HG03558 (cell line): ENCODE results near the gene FXYD7.

Experiments used
- ATAC-seq: cut with Tn5 transposase; IDR thresholded peaks from one replicate; pipeline ENCODE4 v1.9.1; 2021; ENCODE audit warnings: moderate number of reproducible peaks; ENCODE audit not compliant: unreplicated experiment; ENCODE audit errors: extremely low read depth

The FXYD7 gene

DNA sequence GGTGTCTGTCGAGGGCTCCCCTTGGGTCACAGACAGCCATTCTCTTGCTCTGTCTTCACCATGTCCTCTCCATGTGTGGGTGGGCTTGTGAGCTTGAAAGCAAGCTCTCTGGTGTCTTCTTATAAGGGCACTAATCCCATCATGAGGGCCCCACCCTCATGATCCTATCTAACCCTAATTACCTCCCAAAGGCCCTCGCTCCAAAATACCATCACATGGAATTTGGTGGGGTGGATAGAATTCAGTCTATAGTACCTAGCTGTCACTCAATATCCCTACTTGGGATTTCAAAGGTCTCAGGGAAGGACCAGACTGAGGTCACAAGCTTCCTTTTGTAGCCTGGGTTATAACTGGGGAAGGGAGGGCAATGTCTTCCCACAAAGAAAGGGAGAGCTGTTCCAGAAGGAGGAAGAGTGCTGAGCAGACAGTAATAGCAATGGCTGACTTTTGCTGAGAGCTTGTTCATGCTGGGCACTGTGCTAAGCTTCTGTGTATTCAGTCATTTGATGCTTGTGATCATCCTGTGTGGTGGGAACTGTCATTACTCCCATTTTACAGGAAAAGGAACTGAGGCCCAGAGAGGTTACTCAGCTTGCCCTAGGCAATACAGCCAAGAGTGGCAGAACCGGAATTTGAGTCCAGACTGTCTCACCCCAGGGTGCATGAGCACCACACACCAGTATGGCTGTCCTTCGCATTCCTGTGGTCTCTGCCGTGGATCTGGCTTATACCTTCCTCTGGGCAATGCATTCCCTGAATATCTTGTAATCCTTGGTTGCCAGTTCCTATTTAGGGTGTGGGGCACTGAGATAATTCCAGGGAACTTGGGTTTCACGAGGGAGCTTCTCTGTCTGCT, 19.6 kb downstream of the FXYD7 start:
- no peak for ATAC-seq

DNA sequence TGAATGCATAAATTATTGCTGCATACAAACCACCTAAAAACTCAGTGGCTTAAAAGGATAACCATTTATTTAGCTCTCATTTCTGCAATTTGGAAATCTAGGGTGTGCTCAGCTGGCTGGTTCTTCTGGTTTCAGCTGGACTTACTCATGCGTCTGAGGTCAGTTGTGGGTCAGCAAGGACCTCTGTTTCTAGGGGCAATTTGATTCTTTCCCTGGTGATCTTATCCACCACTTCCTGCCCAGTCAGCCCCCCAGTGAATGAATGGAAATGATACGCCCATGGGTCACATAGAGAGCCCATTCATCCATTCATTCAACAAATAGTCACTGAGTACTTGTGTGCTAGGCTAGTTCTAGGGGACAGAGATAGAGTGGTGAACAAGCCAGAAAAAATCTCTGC, 21.4 kb downstream of the FXYD7 start:
- no peak for ATAC-seq

DNA sequence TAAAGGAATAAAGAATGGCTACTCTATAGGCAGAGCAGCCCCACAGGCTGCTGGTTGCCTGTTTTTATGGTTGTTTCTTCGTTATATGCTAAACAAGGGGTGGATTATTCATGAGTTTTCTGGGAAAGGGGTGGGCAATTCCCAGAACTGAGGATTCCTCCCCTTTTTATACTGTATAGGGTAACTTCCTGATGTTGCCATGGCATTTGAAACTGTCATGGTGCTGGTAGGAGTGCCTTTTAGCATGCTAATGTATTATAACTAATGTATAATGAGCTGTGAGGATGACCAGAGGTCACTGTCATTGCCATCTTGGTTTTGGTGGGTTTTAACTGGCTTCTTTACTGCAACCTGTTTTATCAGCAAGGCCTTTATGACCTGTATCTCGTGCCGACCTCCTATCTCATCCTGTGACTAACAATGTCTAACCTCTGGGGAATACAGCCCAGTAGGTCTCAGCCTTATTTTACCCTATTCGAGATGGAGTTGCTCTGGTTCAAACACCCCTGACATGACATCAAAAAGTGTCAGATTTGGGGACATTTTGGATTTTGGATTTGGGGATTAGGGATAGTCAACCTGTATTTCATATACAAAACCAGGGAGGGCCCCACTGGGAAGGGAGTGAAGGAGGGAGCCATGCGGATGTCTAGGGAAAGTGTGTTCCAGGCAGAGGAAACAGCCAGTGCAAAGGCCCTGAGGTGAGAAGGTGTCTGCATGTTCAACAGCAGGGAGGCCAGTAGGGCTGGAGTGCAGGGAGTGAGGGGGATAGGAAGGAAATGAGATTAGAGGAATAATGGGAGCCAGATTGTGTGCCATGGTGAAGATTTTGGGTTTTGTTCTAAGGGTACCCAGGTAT, 22.4 kb downstream of the FXYD7 start:
- ATAC-seq, result no peak

DNA sequence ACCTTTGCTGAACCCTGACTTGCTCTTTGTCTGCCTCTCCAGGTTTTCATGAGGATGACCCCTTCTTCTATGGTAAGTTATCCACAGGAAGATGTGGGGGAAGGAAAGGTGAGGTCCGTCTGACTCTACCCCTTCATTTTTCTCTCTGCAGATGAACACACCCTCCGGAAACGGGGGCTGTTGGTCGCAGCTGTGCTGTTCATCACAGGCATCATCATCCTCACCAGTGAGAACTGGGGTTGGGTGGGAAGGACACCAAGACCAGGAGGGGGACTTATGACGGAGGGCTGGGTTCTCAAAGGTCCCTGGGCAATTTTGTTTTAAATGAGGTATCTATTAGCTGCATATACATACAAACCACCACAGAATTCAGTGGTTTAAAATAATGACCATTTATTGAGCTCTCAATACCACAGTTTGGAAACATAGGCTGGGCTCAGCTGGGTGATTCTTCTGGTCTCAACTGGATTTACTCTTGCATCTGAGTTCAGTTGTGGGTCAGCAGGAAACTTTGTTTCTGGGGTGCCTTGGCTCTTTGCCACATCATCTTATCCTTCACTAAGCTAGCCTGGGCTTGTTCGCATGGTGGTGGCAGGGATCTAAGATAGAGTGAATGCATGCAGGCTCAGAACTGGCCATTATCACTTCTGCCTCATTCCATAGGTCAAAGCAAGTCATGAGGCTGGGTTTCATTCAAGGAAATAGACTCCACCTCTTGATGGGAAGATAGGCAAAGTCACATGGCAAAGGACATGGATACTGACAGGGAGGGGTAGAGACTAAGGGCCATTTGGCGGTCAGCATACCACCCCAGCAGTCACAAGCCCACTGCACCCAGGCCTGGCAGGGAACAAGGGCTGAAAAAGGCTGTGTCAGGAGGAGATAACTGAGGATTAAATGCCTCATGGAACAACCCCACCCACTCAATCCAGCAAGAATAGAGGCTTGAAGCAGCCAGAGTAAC, 23.3 kb downstream of the FXYD7 start:
- ATAC-seq, result no peak

DNA sequence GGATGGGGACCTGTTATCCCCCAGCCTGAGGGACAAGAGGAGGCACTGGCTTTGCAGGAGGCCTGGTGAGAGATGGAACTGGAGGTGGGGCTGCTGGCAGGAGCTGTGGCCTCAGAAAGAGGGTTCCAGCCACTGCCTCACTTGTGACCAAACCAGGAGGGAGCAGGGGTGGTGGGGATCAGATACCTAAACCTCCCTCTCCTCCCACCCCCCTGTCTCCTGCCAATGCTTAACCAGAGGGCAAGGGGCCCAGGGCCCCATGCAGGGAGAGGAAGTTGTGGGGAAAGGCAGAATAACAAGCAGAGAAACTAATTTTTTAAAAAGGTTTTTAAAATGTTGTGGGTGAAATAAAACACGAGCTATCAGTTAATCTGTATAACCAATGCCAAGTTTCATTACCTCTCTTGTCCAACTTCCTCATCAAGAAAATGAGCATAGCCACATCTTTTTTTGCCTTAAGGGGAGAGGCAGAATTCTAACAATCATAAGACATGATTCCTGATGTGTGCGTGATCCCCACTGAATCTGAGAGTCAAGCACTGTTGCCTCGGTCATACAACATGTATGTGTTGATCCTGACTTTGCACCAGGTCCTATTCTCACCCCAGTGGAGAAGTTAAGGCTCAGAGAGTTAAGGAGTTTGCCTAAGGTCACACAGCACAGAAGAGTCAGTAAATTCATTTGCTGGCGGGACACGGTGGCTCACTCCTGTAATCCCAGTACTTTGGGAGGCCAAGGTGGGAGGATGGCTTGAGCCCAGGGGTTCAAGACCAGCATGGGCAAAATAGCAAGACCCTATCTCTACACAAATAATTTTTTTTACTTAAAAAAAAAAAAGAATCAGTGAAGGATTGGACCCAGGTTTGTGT, 24.4 kb downstream of the FXYD7 start:
- no peak for ATAC-seq

DNA sequence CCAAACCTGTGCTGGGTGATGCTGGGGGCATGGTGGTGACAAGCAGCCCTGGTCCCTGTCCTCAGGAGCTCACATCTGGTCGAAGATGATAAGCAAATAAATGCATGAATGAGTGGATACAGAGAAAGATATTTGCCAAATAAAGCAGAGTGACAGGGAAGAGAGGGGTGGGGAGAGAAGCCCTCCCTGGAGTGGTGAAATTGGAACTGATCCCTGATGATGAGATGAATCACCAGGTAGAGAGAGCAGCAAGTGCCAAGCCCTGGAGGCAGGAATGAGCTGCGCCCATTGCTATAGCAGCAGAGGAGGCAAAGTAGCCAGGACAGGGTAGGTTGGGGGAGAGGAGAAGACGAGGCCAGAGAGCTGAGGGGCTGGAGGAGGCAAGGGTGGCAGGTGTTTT, 25.1 kb downstream of the FXYD7 start:
- ATAC-seq, result no peak

DNA sequence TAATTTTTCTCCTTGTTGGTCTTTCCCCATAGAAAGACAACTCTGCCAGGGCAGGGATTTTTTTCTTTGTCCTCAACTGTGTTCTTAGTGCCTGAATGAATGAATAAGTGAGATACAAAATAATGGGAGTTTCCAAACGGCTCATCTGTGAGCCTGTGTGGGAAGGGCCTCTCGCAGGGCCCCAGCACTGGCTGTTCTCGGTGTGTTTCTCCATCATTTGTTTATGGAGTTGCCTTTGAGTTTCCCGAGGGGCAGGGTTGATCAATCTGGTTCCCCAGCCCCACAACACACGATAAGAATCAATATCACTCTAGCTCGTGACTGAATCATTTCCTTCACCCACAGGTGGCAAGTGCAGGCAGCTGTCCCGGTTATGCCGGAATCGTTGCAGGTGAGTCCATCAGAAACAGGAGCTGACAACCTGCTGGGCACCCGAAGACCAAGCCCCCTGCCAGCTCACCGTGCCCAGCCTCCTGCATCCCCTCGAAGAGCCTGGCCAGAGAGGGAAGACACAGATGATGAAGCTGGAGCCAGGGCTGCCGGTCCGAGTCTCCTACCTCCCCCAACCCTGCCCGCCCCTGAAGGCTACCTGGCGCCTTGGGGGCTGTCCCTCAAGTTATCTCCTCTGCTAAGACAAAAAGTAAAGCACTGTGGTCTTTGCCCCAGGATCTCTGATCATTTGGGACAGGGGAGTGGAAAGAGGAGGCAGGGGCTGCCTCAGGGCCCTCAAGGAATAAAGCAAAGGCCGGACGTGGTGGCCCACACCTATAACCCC, 26.4 kb downstream of the FXYD7 start:
- no peak for ATAC-seq

DNA sequence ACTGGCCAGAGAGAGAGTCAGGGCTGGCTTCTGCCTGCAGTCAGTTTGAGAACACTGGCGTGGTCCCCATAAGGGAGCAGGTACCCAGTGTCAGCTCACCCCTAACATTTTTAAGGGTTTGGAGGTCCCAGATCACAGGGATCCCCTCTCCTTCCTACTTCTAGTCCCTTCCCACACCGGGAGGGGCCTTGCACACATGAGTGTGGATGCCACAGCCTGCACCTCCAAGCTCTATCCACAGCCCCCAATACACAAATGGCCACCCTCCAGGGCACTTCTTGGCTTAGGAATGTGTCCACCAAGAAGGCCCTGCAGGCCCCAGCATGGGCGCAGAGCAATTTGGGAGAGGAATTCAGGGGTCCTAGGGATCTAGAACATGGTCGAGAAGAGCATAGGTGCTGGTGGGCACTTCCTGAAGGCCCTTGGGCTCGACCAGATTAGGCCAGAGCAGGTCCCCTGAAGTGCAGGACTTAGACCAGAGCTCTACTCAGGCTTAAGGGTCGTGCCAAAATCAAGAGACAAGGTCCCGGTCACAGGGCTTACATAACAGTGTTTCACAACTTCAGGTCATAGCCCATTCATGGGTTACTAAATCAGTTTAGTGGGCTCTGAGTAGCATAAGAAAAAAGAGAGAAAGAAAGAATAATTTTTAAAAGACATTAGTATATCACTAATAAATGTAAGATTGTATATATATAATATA, 27.5 kb downstream of the FXYD7 start:
- ATAC-seq, result no peak

DNA sequence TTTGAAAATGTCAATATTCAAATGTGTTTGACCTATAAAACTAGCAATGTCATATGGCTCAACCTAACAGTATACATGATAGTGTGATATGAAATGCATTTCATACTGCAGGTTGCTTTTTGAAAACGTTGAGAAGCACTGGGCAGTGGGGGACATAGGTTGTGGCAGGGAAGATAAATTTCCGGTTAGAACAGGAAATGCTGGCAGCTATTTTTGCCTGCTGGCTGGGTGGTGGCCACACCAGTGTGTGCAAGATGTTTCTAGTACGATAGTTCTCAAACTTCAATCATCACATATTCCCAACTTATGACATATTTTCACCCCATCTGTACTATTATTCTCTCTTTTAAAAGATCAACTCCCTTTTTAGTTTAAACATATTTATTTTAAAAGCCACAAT, 28.7 kb downstream of the FXYD7 start:
- ATAC-seq, result no peak

DNA sequence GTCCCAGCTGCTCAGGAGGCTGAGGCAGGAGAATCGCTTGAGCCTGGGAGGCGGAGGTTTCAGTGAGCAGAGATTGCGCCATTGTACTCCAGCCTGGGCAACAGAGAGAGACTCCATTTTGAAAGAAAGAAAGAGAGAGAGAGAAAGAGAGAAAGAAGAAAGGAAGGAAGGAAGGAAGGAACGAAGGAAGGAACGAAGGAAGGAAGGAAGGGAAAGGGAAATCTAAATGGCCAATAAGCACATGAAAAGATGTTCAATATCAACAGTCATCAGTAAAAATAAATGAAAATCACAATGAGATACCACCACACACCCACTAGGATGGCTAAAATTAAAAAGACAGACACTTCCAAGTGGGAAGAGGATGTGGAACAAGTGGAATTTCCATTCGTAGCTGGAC, 31.2 kb downstream of the FXYD7 start:
- no peak for ATAC-seq

DNA sequence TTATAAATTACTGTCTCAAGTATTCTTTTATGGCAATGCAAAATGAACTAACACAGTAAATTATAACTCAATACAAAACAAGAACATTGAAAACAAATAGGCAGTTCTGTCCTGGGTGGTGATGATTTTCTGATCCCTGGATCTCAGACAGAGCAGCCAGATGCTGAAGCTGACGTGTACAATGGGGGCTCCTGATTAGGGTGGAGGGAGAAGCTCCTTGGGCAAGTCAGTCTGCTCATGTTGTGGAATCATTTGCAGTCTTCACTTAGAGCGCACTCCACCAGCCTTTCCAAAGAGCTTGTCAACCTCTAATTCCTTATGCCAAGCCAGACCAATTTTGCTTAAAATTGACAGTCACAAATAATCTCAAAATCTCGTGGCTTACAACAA, 33.1 kb downstream of the FXYD7 start:
- ATAC-seq, result no peak

DNA sequence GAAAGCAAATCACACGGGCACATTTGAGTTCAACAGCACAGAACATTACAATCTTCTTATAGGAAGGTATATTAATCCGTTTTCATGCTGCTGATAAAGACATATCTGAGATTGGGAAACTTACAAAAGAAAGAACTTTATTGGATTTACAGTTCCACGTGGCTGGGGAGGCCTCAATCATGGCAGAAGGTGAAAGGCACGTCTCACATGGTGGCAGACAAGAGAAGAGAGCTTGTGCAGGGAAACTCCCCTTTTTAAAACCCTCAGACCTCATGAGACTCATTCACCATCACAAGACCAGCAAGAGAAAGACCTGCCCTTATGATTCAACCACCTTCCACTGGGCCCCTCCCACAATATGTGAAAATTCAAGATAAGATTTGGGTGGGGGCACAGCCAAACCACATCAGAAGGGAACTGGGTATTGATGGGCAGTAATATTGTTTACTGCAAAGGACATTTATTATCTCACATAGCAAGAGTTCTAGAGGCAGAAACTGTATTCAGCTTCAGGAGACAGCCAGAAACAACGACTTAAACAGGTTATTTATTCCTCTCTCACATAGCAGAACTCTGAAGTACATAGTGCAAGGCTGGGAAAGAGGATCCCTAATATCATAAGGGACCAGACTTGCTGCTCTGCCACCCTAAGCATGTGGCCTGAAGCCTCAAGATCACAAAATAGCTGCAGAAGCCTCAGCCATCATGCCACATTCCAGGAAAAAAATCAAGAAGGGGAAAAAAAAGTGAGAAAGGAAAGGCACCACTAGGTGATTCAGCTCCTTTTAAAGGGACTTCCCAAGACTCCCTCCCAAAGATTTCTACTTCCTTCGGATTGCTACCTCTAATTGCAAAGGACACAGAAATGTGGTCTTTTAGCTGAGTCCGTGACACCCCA, 34.6 kb downstream of the FXYD7 start:
- no peak for ATAC-seq

DNA sequence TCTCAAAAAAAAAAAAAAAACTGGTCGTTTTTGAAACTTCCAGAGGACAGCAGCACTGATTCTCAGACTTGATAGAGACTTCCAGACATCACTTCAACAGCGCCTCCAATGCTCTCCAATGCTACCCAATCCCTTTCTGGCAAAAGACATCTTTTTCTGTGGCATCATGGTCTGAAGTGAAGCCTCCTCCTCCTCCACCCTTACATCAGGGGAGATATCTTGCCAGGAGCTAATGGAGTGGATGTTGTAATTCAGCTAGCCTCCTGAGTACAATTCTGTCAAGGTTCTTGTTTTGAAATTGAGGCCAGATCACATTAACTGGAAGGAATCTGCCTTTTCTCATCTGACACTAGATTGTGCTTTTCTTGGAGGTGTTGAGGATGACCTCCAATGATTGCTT, 35.6 kb downstream of the FXYD7 start:
- no peak for ATAC-seq

DNA sequence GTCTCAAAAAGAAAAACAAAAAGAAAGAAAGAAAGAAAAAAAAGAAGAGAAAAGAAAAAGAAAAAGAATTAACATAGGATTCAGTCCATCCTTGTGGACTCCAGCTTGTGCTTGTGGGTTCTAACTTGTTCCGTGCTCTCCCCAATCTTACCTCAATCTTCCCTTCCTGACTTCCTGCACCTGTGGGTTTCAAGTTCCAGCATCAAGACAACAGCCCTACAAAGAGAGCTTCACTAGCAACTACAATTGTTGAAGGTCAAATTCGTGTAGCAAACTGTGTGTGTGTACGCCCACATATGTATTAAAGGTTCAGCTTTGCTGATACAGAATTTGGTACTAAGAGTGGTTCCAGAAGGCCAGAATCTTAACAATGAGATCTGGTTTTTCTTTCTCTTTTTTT, 36.8 kb downstream of the FXYD7 start:
- ATAC-seq, result no peak

DNA sequence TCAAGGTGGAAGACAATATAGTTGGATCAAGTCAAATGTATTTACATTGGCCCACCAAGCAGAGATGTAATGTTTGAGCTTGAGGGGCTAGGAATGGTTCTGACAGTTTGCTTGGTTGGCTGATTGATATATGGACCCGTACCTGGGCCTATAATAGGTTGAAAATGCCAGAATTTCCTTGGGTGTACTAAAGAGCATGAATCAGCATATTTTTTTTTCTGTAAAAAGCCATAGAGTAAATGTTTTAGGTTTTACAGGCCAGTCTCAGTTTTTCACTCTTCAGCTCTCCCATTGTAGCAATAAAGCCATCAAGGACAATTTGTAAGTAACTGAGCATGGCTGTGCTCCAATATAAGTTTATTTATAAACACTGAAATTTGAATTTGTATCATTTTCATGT, 38.3 kb downstream of the FXYD7 start:
- no peak for ATAC-seq

DNA sequence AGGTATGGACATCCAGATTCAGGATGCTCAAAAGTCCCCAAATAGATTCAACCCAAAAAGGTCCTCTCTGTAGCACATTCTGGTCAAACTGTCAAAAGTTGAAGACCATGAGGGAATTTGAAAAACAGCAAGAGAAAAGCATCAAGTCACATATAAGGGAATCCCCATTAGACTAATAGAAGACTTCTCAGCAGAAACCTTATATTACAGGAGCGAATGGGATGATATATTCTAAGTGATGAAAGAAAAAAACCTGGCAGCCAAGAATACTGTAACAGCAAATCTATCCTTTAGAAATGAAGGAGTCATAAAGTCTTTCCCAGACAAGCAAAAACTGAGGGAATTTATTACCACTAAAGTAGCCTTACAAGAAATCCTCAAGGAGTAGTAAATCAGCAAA, 41.2 kb downstream of the FXYD7 start:
- ATAC-seq, result no peak

DNA sequence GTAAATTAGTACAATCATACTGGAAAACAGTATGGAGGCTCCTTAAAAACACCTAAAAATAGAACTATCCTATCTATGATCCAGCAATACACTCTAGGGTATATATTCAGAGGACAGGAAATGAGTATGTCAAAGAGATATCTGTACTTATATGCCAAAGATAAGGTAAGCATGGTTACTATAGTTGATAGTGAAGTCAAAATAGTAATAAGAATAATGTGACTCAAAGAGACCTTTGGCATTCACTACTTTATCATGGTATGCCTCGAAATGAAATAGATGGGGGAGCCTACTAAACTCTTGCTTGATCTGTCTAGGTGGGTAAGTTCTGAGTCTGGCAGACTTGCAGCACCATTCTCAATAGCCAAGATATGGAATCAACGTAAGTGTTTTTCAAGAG, 41.8 kb downstream of the FXYD7 start:
- no peak for ATAC-seq
